Mucosa of descending colon (tissue), 3 donors: ENCODE data around the gene CCR5. TPM values are rescaled to one million over a fixed set of nuclear protein-coding genes. Genes with fewer than 3 reads are reported as not detected.

Experiments used
- ATAC-seq: fragments of 200-7000 bp; cut with Tn5 transposase; one replicate; pipeline ENCODE4 v1.9.1; 2020; ENCODE audit warnings: mild to moderate bottlenecking, moderate library complexity
- DNase-seq, 3 donors: peaks; one replicate each; pipeline ENCODE4 v3.0.0-alpha.2; 2020
- H3K36me3 ChIP-seq: fragments of 200-600 bp; one replicate; pipeline ENCODE4 v1.8.0; 2021; ENCODE audit warnings: low read depth, mild to moderate bottlenecking
- H3K4me1 ChIP-seq: fragments of 200-600 bp; one replicate; pipeline ENCODE4 v1.8.0; 2021; ENCODE audit warnings: low read depth, mild to moderate bottlenecking
- H3K4me3 ChIP-seq: fragments of 200-600 bp; one replicate; pipeline ENCODE4 v1.8.0; 2021; ENCODE audit warnings: mild to moderate bottlenecking
- H3K9me3 ChIP-seq: fragments of 200-600 bp; one replicate; pipeline ENCODE4 v1.8.0; 2021; ENCODE audit warnings: mild to moderate bottlenecking
- intact Hi-C, 2 donors: fragments of 100-400 bp; cut with DNase I in 1 of 2; cut with micrococcal nuclease in 1 of 2; formaldehyde crosslinking; loops; one replicate each; pipeline versions ENCODE4 v1.11.0 to v1.11.1; 2022; cut with DNase I, micrococcal nuclease
- total RNA-seq, 3 donors: library from RNA; stranded (reverse); fragmentation: NEBNext Ultra II Directional in 2 of 3; extraction: Animal tissue kit (Norgen Biotek cat#: 25700) in 2 of 3; gene quantifications; one replicate each; pipeline versions ENCODE4 v1.2.1 to v1.2.4, GENCODE V29; 2021 to 2023
- TF ChIP-seq, protein P1 (sequence below): fragments of 200-600 bp; IDR thresholded peaks from one replicate; pipeline ENCODE4 v1.8.0; 2022; ENCODE audit warnings: antibody characterized with exemption, mild to moderate bottlenecking
- donor health status: DM: no; HTN: no; CAD: no; lungs with moderate emphysema.
- donor health status: DM: no; HTN: no; CAD: no.
- donor health status: DM: no; HTN: yes; CAD: no.

Gene CCR5
- total RNA-seq, 3 donors from 2014 or later: 1.9 to 3.4 (median 2.4) TPM

GRCh38 chr3:46334741-46335478, 35.8 kb upstream of the CCR5 start:
- Histone ChIP-seq H3K4me3 (no peak overlapping the region), H3K36me3 (no peaks in the 10 kb centered on the region), H3K4me1 (no peaks in the 10 kb centered on the region), H3K9me3 (peaks cover 12% of the 10 kb centered on the region)
- intact Hi-C loops: no loop called here
- TF ChIP-seq, protein P1, sequence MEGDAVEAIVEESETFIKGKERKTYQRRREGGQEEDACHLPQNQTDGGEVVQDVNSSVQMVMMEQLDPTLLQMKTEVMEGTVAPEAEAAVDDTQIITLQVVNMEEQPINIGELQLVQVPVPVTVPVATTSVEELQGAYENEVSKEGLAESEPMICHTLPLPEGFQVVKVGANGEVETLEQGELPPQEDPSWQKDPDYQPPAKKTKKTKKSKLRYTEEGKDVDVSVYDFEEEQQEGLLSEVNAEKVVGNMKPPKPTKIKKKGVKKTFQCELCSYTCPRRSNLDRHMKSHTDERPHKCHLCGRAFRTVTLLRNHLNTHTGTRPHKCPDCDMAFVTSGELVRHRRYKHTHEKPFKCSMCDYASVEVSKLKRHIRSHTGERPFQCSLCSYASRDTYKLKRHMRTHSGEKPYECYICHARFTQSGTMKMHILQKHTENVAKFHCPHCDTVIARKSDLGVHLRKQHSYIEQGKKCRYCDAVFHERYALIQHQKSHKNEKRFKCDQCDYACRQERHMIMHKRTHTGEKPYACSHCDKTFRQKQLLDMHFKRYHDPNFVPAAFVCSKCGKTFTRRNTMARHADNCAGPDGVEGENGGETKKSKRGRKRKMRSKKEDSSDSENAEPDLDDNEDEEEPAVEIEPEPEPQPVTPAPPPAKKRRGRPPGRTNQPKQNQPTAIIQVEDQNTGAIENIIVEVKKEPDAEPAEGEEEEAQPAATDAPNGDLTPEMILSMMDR: no peak
- ATAC-seq: no peak
- no peak for DNase-seq

DNA sequence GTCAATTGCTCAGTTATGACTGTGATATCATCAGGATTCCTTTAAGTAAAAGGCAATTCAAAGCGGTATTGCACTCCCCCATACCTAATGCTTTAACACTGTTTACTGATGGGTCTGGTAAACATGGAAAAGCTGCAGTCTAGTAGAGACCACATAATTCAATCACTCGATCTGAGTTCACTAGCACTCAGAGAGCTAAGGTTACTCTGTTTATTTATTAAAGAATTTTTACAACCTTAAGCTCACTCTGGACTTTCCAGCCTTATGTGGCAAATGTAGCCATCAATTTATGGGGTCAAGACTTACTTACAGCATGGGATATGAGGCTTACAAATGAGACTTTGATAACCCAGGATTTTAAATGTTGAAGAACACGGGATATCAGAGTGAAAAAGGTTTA, 35.2 kb upstream of the CCR5 start:
- H3K9me3 ChIP-seq: peaks cover 12% of the 10 kb centered on the region
- H3K4me1 ChIP-seq: no peaks in the 10 kb centered on the region
- no peak overlapping the region for H3K4me3 ChIP-seq
- intact Hi-C loops: no loop called here
- no peak for ATAC-seq
- TF ChIP-seq, protein P1: no peak
- no peak for DNase-seq
- no peaks in the 10 kb centered on the region for H3K36me3 ChIP-seq

DNA sequence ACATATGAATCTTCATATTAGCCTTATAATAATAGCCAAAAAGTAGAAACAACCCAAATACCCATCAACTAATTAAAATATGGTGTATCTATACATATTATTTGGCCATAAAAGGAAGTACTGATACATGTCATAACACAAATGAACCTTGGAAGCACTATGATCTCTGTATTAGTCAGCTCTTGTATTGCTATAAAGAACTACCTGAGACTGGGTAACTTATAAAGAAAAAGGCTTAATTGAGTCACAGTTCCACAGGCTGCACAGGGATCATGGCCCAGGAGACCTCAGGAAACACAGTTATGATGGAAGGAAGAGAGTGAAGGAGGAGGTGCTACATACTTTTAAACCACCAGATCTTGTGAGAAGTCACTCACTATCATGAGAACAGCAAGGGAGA, 32.8 kb upstream of the CCR5 start:
- DNase-seq (no peak), ATAC-seq (no peak)
- intact Hi-C loops: no loop called here
- H3K4me1 ChIP-seq: no peaks in the 10 kb centered on the region
- peaks cover 12% of the 10 kb centered on the region for H3K9me3 ChIP-seq
- H3K36me3 ChIP-seq: no peaks in the 10 kb centered on the region
- H3K4me3 ChIP-seq: no peak overlapping the region
- TF ChIP-seq, protein P1: no peak

DNA sequence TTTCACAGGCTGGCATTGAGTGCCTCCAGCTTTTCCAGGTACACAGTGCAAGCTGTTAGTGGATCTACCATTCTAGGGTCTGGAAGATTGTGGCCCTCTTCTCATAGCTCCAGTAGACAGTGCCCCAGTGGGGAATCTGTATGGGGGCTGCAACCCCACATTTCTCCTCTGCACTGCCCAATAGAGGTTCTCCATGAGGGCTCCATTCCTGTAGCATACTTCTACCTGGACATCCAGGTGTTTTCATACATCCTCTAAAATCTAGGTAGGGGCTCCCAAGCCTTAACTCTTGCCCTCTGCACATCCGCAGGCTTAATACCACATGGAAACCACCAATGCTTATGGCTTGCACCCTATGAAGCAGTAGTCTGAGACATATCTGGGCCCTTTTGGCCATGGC, 31.9 kb upstream of the CCR5 start:
- Histone ChIP-seq H3K4me3 (no peak overlapping the region), H3K9me3 (peaks cover 12% of the 10 kb centered on the region), H3K36me3 (no peaks in the 10 kb centered on the region), H3K4me1 (no peaks in the 10 kb centered on the region)
- intact Hi-C loops: no loop called here
- TF ChIP-seq, protein P1: no peak
- no peak for DNase-seq
- no peak for ATAC-seq

DNA sequence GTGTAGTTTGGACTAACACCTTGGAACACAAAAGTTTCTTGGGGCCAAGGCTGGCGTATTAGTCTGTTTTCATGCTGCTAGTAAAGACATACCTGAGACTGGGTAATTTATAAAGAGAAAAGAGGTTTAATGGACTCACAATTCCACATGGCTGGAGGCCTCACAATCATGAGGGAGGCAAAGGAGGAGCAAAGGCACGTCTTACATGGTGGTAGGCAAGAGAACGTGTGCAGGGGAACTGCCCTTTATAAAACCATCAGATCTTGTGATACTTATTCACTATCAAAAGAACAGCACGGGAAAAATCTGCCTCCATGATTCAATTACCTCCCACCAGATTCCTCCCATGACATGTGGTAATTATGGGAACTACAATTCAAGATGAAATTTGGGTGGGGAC, 26.3 kb upstream of the CCR5 start:
- Histone ChIP-seq H3K4me1 (no peaks in the 10 kb centered on the region), H3K4me3 (no peak overlapping the region), H3K36me3 (no peaks in the 10 kb centered on the region), H3K9me3 (peaks cover under 1% of the 10 kb centered on the region)
- intact Hi-C loops: no loop called here
- DNase-seq: no peak
- ATAC-seq: no peak
- TF ChIP-seq, protein P1: no peak
